GM18909 (cell line): ENCODE measurements around the gene ALB.

Experiments
- ATAC-seq: cut with Tn5 transposase; IDR thresholded peaks from one replicate; pipeline ENCODE4 v1.9.1; 2021; ENCODE audit warnings: mild to moderate bottlenecking; ENCODE audit not compliant: unreplicated experiment, poor library complexity

The ALB gene

DNA sequence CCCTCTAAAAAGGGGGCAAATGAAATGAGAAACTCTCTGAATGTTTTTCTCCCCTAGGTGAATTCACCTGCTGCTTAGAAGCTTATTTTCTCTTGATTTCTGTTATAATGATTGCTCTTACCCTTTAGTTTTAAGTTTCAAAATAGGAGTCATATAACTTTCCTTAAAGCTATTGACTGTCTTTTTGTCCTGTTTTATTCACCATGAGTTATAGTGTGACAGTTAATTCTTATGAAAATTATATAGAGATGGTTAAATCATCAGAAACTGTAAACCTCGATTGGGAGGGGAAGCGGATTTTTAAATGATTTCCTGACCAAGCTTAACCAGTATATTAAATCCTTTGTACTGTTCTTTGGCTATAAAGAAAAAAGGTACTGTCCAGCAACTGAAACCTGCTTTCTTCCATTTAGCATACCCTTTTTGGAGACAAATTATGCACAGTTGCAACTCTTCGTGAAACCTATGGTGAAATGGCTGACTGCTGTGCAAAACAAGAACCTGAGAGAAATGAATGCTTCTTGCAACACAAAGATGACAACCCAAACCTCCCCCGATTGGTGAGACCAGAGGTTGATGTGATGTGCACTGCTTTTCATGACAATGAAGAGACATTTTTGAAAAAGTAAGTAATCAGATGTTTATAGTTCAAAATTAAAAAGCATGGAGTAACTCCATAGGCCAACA lies 4.2 kb downstream of the ALB start:
- ATAC-seq: no peak

DNA sequence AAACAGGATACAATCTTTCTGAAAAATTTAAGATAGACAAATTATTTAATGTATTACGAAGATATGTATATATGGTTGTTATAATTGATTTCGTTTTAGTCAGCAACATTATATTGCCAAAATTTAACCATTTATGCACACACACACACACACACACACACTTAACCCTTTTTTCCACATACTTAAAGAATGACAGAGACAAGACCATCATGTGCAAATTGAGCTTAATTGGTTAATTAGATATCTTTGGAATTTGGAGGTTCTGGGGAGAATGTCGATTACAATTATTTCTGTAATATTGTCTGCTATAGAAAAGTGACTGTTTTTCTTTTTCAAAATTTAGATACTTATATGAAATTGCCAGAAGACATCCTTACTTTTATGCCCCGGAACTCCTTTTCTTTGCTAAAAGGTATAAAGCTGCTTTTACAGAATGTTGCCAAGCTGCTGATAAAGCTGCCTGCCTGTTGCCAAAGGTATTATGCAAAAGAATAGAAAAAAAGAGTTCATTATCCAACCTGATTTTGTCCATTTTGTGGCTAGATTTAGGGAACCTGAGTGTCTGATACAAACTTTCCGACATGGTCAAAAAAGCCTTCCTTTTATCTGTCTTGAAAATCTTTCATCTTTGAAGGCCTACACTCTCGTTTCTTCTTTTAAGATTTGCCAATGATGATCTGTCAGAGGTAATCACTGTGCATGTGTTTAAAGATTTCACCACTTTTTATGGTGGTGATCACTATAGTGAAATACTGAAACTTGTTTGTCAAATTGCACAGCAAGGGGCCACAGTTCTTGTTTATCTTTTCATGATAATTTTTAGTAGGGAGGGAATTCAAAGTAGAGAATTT lies 5.2 kb downstream of the ALB start:
- no peak for ATAC-seq

- no peak for ATAC-seq
Measured at GRCh38 chr4:73409978-73410548, 6.0 kb downstream of the ALB start.

DNA sequence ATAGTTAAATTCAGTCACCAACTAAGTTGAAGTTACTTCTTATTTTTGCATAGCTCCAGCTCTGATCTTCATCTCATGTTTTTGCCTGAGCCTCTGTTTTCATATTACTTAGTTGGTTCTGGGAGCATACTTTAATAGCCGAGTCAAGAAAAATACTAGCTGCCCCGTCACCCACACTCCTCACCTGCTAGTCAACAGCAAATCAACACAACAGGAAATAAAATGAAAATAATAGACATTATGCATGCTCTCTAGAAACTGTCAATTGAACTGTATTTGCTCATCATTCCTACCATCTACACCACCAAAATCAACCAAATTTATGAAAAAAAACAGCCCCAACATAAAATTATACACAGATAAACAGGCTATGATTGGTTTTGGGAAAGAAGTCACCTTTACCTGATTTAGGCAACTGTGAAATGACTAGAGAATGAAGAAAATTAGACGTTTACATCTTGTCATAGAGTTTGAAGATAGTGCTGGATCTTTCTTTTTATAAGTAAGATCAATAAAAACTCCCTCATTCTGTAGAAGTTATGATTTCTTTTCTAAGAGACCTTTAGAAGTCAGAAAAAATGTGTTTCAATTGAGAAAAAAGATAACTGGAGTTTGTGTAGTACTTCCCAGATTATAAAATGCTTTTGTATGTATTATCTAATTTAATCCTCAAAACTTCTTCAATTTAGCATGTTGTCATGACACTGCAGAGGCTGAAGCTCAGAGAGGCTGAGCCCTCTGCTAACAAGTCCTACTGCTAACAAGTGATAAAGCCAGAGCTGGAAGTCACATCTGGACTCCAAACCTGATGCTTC lies 7.0 kb downstream of the ALB start:
- ATAC-seq: no peak

DNA sequence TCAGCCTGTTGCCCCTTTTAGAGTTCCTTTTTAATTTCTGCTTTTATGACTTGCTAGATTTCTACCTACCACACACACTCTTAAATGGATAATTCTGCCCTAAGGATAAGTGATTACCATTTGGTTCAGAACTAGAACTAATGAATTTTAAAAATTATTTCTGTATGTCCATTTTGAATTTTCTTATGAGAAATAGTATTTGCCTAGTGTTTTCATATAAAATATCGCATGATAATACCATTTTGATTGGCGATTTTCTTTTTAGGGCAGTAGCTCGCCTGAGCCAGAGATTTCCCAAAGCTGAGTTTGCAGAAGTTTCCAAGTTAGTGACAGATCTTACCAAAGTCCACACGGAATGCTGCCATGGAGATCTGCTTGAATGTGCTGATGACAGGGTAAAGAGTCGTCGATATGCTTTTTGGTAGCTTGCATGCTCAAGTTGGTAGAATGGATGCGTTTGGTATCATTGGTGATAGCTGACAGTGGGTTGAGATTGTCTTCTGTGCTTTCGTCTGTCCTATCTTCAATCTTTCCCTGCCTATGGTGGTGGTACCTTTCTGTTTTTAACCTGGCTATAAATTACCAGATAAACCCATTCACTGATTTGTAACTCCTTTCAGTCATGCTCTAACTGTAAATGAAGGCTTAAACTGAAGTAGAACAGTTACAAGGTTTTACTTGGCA lies 7.8 kb downstream of the ALB start:
- no peak for ATAC-seq

- ATAC-seq: no peak
Measured at GRCh38 chr4:73413294-73413755, 9.2 kb downstream of the ALB start.

DNA sequence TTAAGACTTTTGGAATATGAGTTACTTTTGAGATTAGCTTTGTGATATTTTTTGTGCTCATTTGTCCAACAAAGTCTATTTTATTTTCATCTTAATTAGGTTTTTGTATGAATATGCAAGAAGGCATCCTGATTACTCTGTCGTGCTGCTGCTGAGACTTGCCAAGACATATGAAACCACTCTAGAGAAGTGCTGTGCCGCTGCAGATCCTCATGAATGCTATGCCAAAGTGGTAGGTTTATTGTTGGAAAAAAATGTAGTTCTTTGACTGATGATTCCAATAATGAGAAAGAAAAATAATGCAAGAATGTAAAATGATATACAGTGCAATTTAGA lies 10.8 kb downstream of the ALB start:
- no peak for ATAC-seq

DNA sequence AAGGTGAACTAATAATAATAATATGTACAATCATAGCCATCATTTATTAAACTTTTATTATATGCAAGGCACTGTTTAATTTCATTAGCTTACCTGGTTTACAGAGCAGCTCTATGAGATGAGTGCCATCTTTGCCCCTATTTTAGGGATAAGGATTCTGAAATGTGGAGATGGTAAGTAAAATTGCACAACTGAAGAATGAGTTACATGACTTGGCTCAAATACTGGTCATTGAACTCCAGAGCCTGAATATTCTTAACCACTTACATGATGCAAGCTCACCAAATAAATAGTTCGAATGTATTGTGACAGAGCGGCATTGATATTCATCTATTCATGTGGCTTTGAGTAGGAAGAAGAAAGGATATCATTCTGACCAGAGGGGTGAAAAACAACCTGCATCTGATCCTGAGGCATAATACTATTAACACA lies 11.7 kb downstream of the ALB start:
- ATAC-seq: no peak

GRCh38 chr4:73416423-73417087 lies 12.5 kb downstream of the ALB start:
- no peak for ATAC-seq

DNA sequence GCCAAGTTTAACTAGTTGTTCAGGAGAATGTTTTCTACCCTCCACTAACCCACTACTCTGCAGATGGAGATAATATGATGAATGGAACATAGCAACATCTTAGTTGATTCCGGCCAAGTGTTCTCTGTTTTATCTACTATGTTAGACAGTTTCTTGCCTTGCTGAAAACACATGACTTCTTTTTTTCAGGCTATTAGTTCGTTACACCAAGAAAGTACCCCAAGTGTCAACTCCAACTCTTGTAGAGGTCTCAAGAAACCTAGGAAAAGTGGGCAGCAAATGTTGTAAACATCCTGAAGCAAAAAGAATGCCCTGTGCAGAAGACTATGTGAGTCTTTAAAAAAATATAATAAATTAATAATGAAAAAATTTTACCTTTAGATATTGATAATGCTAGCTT lies 13.3 kb downstream of the ALB start:
- ATAC-seq: no peak

- ATAC-seq: no peak
Measured at GRCh38 chr4:73417973-73418372, 13.9 kb downstream of the ALB start.

DNA sequence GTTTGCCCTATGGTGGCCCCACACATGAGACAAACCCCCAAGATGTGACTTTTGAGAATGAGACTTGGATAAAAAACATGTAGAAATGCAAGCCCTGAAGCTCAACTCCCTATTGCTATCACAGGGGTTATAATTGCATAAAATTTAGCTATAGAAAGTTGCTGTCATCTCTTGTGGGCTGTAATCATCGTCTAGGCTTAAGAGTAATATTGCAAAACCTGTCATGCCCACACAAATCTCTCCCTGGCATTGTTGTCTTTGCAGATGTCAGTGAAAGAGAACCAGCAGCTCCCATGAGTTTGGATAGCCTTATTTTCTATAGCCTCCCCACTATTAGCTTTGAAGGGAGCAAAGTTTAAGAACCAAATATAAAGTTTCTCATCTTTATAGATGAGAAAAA lies 14.6 kb downstream of the ALB start:
- ATAC-seq: no peak

DNA sequence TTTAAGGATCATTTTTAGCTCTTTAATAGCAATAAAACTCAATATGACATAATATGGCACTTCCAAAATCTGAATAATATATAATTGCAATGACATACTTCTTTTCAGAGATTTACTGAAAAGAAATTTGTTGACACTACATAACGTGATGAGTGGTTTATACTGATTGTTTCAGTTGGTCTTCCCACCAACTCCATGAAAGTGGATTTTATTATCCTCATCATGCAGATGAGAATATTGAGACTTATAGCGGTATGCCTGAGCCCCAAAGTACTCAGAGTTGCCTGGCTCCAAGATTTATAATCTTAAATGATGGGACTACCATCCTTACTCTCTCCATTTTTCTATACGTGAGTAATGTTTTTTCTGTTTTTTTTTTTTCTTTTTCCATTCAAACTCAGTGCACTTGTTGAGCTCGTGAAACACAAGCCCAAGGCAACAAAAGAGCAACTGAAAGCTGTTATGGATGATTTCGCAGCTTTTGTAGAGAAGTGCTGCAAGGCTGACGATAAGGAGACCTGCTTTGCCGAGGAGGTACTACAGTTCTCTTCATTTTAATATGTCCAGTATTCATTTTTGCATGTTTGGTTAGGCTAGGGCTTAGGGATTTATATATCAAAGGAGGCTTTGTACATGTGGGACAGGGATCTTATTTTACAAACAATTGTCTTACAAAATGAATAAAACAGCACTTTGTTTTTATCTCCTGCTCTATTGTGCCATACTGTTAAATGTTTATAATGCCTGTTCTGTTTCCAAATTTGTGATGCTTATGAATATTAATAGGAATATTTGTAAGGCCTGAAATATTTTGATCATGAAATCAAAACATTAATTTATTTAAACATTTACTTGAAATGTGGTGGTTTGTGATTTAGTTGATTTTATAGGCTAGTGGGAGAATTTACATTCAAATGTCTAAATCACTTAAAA lies 15.3 kb downstream of the ALB start:
- no peak for ATAC-seq

GRCh38 chr4:73420615-73421014 lies 16.5 kb downstream of the ALB start:
- ATAC-seq: no peak

GRCh38 chr4:73421708-73422457 lies 17.8 kb downstream of the ALB start:
- ATAC-seq: no peak

GRCh38 chr4:73422458-73422752 lies 18.3 kb downstream of the ALB start:
- no peak for ATAC-seq

DNA sequence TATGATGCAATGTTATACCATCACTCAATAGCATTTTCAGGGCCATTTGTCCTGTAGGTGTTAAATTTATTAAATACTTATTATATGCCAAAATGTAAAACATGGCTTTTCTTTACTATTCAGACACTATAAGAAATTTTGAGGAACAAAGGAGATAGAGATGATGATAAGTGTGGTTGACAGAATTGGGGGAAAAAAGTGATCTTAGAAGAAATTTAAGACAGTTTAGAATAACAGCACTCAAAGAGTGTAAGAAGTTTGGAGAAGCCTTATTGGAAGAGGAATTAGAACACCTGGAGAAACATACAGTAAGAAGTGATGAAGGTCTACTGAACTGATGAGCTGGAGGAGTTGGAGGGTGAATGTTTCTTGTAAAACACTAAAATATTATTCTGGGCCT lies 19.1 kb downstream of the ALB start:
- ATAC-seq: no peak

DNA sequence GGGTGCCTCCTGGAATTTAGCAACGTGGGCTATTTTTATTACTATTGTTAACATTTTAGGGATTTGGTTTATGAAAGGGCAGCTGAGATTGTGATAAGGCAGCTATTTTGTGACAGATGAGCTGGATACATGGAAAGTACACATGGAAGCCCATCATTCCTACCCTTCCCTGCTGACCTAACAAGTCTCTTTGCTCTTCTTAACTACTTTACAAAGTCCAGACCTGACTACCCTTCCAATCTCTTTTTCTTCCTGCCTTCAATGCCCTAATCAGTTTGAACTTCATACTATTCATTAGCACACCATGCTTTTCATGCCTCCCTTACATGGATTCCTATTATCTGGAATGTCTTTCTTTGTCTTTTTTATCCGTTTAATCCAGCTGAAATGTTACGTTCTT lies 22.6 kb downstream of the ALB start:
- no peak for ATAC-seq
